Esophagus mucosa (tissue), 1 donor: Measurements from ENCODE around the gene IGFL2. TPM values are rescaled to one million over a fixed set of nuclear protein-coding genes. Genes with fewer than 3 reads are reported as not detected.

ENCODE experiments used
- total RNA-seq: library from RNA; stranded (reverse); gene quantifications from one replicate; pipeline ENCODE4 v1.2.4, GENCODE V29; 2023
- donor health status: DM: yes; HTN: yes; CAD: no.

The IGFL2 gene
- total RNA-seq, 1 donor from 2014 or later: 2.3 TPM

Other genes starting within 250 kb of the IGFL2 start
- 3.7 TPM for gene MYPOP, start 245.6 kb upstream of the IGFL2 start, total RNA-seq
- gene NANOS2, start 233.5 kb upstream of the IGFL2 start, total RNA-seq: not detected
- 0.40 TPM for gene NOVA2, start 174.4 kb upstream of the IGFL2 start, total RNA-seq
- gene CCDC61, start 152.8 kb upstream of the IGFL2 start, total RNA-seq: 9.1 TPM
- not detected for gene PGLYRP1, start 125.2 kb upstream of the IGFL2 start, total RNA-seq
- gene IGFL4, start 107.2 kb upstream of the IGFL2 start, total RNA-seq: 0.24 TPM
- gene IGFL3, start 23.6 kb upstream of the IGFL2 start, total RNA-seq: not detected
- 20.2 TPM for gene IGFL1, start 81.5 kb downstream of the IGFL2 start, total RNA-seq
- 4.0 TPM for gene HIF3A, start 148.8 kb downstream of the IGFL2 start, total RNA-seq
- gene PPP5C, start 198.8 kb downstream of the IGFL2 start, total RNA-seq: 31.0 TPM